Loucy (cell line): Measurements from ENCODE around the gene CCDC134.

Experiments used
- CTCF ChIP-seq: fragments of 200-600 bp; sonication (generic); conservative IDR thresholded peaks from 2 replicates; pipeline ENCODE4 v1.5.1; 2014; ENCODE audit warnings: mild to moderate bottlenecking, antibody characterized with exemption, low read length
- EZH2phosphoT487 ChIP-seq: fragments of 200-600 bp; IDR thresholded peaks from 2 replicates; pipeline ENCODE4 v1.6.1; 2018; ENCODE audit warnings: antibody characterized with exemption, mild to moderate bottlenecking, moderate library complexity, borderline replicate concordance

- TF ChIP-seq CTCF: no peak
- no peak for TF ChIP-seq EZH2phosphoT487
Observed at GRCh38 chr22:41823797-41824196, 23.3 kb downstream of the CCDC134 start.
